Activated CD4-positive, alpha-beta T cell treated with anti-CD3 and anti-CD28 coated beads, Interleukin-2, amount 50 U/mL, for 48 hours (primary cell): ENCODE results near the gene SEC22C.

Experiments
- DNase-seq, 2 experiments: peaks; one replicate each; pipeline ENCODE4 v3.0.0-alpha.2; 2020

The SEC22C gene

DNA sequence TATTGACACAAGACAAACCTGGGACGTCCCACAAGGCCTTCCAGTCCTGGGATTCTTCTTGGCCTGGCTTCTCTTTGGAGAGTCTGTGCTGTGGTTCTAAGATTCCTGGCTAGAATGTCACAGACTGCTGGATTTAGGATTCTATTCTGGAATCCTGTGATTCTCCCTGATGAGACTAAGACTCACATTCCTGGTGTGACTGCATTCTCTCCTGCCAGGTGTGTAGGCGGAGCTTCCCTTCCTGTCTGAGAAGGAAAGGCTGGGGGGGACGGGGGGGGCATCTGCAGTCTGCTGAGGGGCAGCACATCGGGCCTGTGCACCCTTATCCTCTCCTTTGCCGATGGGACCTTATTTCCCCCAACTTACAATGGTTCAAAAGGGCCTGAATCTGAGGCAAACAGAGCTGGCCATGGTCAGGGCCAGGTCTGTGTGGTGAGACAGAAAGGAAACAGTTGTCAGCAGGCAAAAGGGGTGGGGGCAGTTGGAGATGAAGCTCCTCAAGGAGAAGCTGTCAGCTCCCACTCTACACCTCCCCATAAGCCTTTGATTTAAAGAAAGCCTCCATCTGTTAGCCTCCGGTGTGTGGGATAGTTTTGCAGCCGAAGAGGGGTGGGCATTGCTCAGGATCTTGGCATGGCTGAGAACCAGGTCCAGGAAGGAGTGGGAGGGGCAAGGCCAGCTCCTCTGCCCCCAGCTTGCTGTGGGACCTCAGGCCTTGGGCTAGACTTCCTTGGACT lies 48.4 kb downstream of the SEC22C start:
- no peak for DNase-seq

DNA sequence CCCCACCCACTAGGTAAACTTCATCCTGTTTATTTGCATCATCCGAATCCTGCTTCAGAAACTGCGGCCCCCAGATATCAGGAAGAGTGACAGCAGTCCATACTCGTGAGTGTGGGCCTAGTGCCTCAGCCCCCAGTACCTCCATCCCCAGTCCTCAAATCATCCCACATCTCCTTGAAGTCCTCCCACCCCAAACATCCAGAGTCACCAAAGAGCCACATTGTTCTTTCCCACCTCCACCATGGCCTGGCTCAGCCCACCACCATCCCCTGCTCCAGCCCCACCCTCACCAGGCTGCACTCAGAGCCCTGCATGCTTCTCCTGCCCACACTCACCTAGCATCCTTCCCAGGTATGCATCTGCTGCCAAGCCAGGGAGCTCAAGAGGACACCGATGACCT lies 49.5 kb downstream of the SEC22C start:
- DNase-seq, result no peak

GRCh38 chr3:42531470-42531869 lies 50.3 kb downstream of the SEC22C start:
- no peak for DNase-seq

DNA sequence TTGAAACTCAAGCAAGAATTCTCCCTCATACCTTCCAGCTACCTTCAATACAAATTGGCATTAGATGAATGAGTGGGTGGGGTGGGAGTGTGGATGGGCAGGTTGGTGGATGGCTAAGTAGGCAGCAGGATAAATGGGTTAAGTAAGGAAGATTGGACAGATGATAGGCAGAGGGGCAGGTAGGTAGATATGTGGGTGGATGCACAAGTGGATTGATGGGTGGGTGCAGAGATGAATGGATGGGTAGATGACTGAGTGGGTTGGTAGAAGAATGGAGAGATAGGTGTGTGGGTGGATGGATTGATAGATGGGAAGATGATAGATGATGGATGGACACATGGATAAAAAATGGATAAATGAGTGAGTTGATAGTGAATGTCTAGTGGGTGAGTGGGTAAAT lies 51.7 kb downstream of the SEC22C start:
- DNase-seq, result no peak

DNA sequence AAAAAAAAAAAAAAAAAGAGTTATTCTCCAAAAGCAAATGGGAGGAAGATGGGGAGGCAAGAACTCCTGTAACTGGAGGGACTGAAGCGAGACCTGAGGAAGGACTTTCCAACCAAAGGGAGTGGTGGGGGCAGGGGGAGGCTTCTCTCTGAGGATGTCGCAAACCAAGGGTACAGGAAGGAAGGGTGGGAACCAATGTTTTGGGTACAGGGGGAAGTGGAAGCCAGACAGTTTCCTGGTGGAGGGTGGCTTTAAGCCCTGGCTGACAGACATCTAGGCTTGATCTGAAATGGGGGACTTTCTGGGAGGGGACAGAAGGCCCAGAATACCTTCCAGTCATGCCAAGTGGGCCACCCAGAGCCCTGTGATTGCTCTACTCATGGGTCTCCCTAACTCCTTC lies 52.3 kb downstream of the SEC22C start:
- DNase-seq, result no peak

DNA sequence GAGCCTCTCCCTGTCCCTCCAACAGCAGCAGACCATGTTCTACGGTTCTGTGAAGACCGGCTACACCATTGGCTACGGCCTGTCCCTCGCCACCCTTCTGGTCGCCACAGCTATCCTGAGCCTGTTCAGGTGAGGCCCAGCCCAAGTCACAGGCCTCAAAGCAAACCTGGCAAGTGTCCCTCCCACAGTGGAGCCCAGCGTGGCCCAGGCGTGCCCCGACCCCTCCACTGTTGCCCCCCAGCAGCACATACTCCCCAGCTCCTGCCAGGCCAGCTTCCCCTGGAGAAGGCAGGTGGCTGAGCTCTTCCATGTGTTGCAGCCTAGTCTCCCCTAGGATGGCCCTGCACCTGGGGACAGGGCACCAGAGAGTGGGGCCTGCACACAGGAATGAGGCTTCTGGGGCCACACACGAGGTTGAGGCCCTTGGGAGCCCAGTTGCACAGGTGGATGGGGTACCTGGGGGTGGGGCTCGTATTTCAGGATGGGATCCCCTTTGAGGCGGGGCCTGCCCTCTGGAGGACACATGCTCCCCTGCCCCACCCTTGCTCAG lies 54.3 kb downstream of the SEC22C start:
- no peak for DNase-seq

DNA sequence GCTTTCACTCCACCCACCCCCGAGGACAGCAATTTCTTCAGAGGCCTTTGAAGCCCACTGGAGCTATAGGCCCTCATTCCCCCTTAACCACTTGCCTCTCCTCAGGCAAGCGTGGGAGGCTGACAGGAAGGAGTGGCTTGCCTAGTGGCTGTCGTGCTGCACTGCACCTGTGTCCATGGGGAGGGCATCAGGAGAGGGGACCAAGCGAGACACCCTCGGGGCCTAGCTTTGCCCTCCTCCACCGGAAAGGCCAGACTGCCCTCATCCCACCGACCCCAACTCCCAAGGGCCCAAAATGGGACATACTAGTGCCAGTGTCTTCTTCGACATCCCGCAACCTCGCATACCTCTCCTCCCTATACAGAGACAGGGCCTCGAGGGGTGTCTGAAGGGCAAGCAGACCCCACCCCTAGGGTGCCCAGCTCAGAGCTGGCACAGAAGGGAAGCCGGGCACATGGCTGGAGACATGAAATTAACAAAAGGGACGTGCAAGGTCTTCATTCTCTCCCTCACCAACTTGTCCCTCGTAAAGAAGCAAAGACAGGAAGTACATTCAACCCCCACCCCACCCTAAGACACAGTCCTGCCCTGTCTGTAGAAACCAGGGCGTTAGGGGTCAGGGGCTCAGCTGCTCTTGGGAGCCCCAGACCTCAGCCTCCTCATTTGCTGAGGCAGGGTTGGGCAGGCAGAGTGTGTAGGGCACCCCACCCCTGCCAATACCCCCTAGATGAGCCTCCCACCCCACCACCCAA lies 55.0 kb downstream of the SEC22C start:
- DNase-seq, result peak; percentile 47 to 65

- DNase-seq, result no peak
Observed at GRCh38 chr3:42525736-42526345, 55.9 kb downstream of the SEC22C start.

GRCh38 chr3:42525212-42525611 lies 56.6 kb downstream of the SEC22C start:
- DNase-seq, result no peak

DNA sequence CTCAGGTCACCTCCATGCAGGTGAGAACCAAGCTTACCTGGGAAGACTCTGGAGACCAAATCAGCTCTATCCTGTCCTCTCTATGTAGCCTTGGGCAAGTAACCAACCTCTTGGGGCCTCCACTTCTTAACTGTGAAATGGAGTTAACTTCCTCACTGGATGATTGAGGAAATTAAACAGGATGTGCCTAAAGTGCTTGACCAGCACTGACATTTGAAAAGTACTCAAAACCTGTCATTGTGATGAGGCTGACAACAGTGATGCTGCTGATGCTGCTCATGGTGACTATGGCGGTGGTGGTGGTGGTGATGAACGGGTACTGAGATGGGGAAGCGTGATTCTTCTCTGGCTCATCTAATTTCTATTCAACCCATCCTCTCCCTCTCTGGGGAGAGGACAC lies 57.0 kb downstream of the SEC22C start:
- no peak for DNase-seq

DNA sequence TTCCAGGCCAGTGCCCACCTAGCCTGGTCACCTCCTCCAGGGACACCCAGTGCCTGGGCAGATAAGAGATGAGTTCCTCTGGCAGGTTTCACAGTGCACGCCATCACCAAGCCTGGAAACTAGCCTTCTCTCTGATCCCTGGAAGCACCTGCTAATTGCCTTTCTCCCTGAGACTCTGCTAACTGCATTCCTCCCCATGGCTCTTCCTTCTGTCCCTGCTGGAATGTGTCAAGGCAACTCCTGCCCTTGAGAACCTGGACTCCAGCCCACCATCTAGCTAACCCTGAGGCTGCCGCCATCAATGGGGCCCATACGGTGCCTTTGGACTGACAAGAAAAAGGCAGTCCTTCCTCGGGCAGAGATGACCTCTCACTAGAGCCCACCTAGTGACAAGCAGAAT lies 60.9 kb downstream of the SEC22C start:
- DNase-seq, result no peak

GRCh38 chr3:42520336-42520735 lies 61.4 kb downstream of the SEC22C start:
- DNase-seq, result no peak

- DNase-seq, result peak in 1 of 2 experiments; percentile 24
Observed at GRCh38 chr3:42519568-42519962, 62.2 kb downstream of the SEC22C start.

DNA sequence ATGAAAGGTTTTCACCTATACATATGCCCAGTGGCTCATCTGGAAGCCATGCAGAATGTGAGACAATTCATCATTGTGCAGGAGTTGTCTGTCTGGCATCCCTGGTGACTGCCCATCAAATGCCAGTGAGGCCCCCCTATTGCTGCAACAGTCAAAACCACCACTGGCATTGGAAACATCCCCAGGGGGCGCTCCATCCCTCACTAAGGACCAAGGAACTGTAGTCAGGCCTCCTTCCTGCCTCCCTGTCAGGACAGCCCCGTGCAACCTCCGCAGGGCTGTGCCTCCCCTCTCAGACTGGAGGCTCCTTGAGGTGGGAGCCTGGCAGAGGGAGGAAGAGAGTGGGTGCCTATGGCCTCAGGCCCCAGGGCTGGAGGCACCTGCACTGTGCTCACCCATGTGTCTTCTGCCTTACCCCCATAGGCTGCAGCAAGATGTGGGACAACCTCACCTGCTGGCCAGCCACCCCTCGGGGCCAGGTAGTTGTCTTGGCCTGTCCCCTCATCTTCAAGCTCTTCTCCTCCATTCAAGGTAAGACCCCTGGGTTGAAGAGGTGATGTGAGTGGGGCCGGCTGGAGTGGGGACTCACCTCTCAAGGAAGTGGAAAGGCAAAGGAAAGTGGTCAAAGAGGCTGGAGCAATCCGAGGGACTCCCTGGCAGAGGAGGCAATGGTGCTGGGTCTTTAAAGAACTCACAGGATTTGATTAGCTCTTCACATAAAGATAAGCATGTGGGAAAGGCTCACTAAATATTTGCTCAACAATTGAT lies 62.8 kb downstream of the SEC22C start:
- DNase-seq, result peak; percentile 32 to 50

GRCh38 chr3:42517117-42517516 lies 64.7 kb downstream of the SEC22C start:
- DNase-seq, result no peak

DNA sequence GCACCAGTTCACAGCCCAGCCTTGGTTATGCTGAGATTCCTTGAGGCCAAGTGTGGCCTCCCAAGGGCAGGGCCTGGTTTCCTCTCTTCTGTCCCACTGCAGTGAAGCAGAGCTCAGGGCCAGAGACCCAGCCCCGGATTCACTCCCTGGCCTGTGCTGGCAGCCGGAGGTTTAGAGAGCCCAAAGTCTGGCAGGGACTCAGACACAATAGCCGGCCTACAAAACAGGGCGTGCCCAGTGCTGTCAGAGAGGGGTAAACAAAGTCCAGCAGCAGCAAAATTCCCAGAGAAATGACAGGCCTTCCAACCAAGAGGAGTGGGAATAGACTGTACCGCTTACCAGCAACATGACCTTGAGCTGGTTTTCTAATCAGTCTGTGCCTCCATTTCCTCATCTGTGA lies 65.3 kb downstream of the SEC22C start:
- no peak for DNase-seq

- no peak for DNase-seq
Observed at GRCh38 chr3:42515976-42516375, 65.8 kb downstream of the SEC22C start.

DNA sequence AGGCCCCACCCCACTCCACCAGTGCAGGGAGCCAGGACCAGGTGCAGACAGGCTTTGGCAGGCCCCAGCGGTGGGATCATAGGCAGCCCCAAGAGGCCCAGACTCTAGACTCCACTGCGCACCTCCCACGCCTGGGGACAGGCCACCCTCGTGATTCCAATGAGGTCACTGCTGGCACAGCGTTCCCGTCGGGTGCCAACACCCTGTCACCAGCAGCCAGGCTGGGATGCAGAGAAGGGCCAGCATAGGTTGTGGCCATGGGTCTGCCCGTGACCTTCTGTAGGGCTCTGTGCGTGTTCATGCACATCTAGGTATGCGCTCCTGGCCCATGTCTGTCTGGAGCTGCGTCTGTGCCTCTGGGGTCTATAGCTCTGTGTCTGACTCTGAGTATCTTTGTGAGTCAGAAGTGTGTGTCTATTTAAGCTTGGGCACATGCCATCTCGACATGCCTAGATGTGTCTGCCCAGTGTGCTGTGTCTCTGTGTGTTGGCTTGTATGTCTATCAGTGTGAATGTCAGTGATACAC lies 66.3 kb downstream of the SEC22C start:
- no peak for DNase-seq

DNA sequence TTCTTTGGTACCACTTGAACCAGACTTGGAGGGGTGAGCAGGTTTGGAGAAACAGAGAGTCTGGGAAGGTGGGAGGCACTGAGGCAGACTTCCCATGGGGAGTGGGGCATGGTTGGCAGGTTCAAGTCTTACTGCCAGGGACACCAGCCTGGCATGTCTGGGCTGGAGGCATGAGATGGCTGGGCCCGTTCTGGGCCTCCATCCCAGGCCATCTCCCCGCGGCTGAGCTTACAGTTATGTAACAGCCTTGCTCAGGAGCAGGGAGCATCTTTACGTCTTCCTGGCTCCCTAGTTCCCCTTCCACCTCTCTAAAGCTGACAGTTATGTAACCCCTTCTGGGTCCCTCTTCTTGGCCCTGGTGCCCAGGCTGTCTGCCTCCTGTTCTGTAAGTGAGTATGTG lies 66.9 kb downstream of the SEC22C start:
- no peak for DNase-seq

DNA sequence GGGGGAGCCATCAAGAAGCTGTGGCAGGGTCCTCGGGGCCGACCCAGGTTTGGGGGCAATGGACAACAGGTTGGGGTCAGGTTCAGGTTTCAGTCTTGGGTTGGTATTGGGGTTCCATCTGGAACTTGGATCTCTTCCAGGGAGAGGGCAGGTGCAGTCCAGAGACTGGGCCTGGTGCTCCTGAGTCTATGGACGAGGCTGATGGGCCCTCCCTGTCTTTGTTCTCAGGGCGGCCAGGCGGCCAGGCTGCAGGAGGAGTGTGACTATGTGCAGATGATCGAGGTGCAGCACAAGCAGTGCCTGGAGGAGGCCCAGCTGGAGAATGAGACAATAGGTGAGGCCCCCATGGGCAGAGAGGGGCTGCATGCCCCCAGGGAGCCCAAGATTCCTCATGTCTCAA lies 68.2 kb downstream of the SEC22C start:
- no peak for DNase-seq

DNA sequence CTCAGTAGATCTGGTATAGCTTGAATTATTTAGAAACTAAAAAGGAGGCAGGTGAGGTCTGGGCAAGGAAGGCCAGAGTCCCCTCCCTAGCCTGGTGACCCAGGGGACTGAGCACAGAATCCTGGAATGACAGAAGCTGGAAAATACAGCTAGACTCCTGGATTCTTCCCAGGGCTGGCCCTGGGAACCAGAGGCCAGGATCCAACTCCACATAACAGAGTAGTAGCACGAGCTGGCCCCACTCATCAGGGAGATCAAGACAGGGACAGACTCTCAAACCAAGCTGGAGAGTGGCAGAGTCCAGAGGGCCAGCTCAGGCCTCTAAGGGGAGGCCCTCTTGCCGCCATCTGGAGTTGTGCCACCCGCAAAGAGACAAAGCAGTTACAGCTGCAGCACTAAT lies 68.6 kb downstream of the SEC22C start:
- no peak for DNase-seq

GRCh38 chr3:42511736-42512135 lies 70.0 kb downstream of the SEC22C start:
- no peak for DNase-seq

DNA sequence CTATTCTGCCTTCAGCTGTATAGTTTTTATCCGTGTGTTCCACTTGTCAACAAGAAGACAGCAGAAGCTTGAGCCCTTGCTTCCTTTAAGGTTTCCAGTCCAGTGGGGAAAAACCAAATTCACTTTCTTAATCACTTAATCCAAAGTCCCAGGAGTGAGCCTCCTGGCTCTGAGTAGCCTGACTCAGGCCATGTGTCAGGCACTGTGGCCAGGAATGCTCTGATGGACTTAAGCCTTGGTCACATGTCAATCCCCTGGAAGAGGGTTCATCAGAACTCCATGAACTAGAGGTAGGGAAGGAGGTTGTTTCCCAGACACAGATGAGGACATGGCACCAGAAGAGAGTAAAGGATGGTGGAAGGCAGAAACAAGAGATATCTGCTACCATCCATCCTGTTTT lies 70.6 kb downstream of the SEC22C start:
- no peak for DNase-seq
